Loucy (cell line): ENCODE data around the gene COA1.

ENCODE experiments used
- H2AFZ ChIP-seq: fragments of 200-600 bp; sonication (generic); 2 replicates; pipeline ENCODE4 v1.6.0; 2016; ENCODE audit warnings: antibody characterized with exemption, mild to moderate bottlenecking, low read length, moderate library complexity
- H3F3A ChIP-seq: fragments of 200-600 bp; 2 replicates; pipeline ENCODE4 v1.6.0; 2016; ENCODE audit warnings: antibody characterized with exemption, low read depth, mild to moderate bottlenecking
- H3K27me3 ChIP-seq: fragments of 200-600 bp; sonication (generic); 2 replicates; pipeline ENCODE4 v1.6.1; 2014; ENCODE audit warnings: low read length, mild to moderate bottlenecking; ENCODE audit not compliant: insufficient read depth, poor library complexity, severe bottlenecking
- H3K36me3 ChIP-seq: fragments of 200-600 bp; sonication (generic); 2 replicates; pipeline ENCODE4 v1.6.1; 2016; ENCODE audit warnings: low read length; ENCODE audit not compliant: insufficient read depth
- H3K4me1 ChIP-seq: fragments of 200-600 bp; sonication (generic); 2 replicates; pipeline ENCODE4 v1.5.1; 2014; ENCODE audit warnings: low read length, mild to moderate bottlenecking; ENCODE audit not compliant: insufficient read depth, poor library complexity, severe bottlenecking
- H3K4me2 ChIP-seq: fragments of 200-600 bp; sonication (generic); 2 replicates; pipeline ENCODE4 v1.6.0; 2014; ENCODE audit warnings: antibody characterized with exemption, low read length, low read depth, mild to moderate bottlenecking; ENCODE audit not compliant: poor library complexity, severe bottlenecking
- H3K4me3 ChIP-seq: fragments of 200-600 bp; sonication (generic); 2 replicates; pipeline ENCODE4 v1.5.1; 2014; ENCODE audit warnings: low read length, mild to moderate bottlenecking, mixed read lengths; ENCODE audit not compliant: poor library complexity, severe bottlenecking
- H3K79me2 ChIP-seq: fragments of 200-600 bp; sonication (generic); 2 replicates; pipeline ENCODE4 v1.6.1; 2014; ENCODE audit warnings: low read length; ENCODE audit not compliant: insufficient read depth
- H3K9ac ChIP-seq: fragments of 200-600 bp; sonication (generic); 2 replicates; pipeline ENCODE4 v1.6.0; 2014; ENCODE audit warnings: mild to moderate bottlenecking, low read depth, low read length, moderate library complexity; ENCODE audit not compliant: poor library complexity, severe bottlenecking
- H3K9me2 ChIP-seq: fragments of 200-600 bp; sonication (generic); replicated peaks from 2 replicates; pipeline ENCODE4 v1.6.1; 2016; ENCODE audit warnings: low read depth, low read length, mixed read lengths
- H3K9me3 ChIP-seq: fragments of 200-600 bp; sonication (generic); 2 replicates; pipeline ENCODE4 v1.6.1; 2014; ENCODE audit warnings: mild to moderate bottlenecking, antibody characterized with exemption, low read length, low read depth; ENCODE audit not compliant: insufficient read depth
- H4K20me1 ChIP-seq: fragments of 200-600 bp; sonication (generic); 2 replicates; pipeline ENCODE4 v1.6.0; 2014; ENCODE audit warnings: antibody characterized with exemption, low read length, mild to moderate bottlenecking; ENCODE audit not compliant: insufficient read depth, poor library complexity, severe bottlenecking
- CTCF ChIP-seq: fragments of 200-600 bp; sonication (generic); conservative IDR thresholded peaks from 2 replicates; pipeline ENCODE4 v1.5.1; 2014; ENCODE audit warnings: mild to moderate bottlenecking, antibody characterized with exemption, low read length
- EZH2phosphoT487 ChIP-seq: fragments of 200-600 bp; IDR thresholded peaks from 2 replicates; pipeline ENCODE4 v1.6.1; 2018; ENCODE audit warnings: antibody characterized with exemption, mild to moderate bottlenecking, moderate library complexity, borderline replicate concordance

COA1 gene

GRCh38 chr7:43612128-43612527 lies 117.2 kb downstream of the COA1 start:
- Histone ChIP-seq H3K4me2 (no peak overlapping the region), H3K79me2 (peaks cover 75% of the 10 kb centered on the region; the same call in 1 of the 2 replicates)

GRCh38 chr7:43609097-43609496 lies 120.2 kb downstream of the COA1 start:
- Histone ChIP-seq H3F3A (no peaks in the 10 kb centered on the region), H3K4me3 (no peak overlapping the region), H2AFZ (no peak overlapping the region), H3K9me3 (no peaks in the 10 kb centered on the region), H3K9me2 (no peaks in the 10 kb centered on the region), H4K20me1 (peaks cover 44% of the 10 kb centered on the region), H3K36me3 (peaks cover 61% of the 10 kb centered on the region), H3K9ac (no peak overlapping the region), H3K27me3 (no peaks in the 10 kb centered on the region), H3K4me2 (no peak overlapping the region), H3K79me2 (peaks cover 76% of the 10 kb centered on the region), H3K4me1 (no peaks in the 10 kb centered on the region)
- TF ChIP-seq EZH2phosphoT487 (no peak), CTCF (no peak)

More at GRCh38 chr7:43612128-43612527, 117.2 kb downstream of the COA1 start:
- no peak overlapping the region for H3K9ac ChIP-seq
- peaks cover 78% of the 10 kb centered on the region for H3K36me3 ChIP-seq
- H3F3A ChIP-seq = no peaks in the 10 kb centered on the region
- H3K4me1 ChIP-seq = no peaks in the 10 kb centered on the region
- H2AFZ ChIP-seq = no peak overlapping the region
- H3K27me3 ChIP-seq = no peaks in the 10 kb centered on the region
- peaks cover 35% of the 10 kb centered on the region for H4K20me1 ChIP-seq
- H3K4me3 ChIP-seq = no peak overlapping the region
- TF ChIP-seq CTCF = no peak
- TF ChIP-seq EZH2phosphoT487 = no peak
- H3K9me2 ChIP-seq = no peaks in the 10 kb centered on the region
- no peaks in the 10 kb centered on the region for H3K9me3 ChIP-seq

GRCh38 chr7:43604251-43604650 lies 125.1 kb downstream of the COA1 start:
- peaks cover 84% of the 10 kb centered on the region for H3K79me2 ChIP-seq

More at GRCh38 chr7:43604251-43604650, 125.1 kb downstream of the COA1 start:
- no peaks in the 10 kb centered on the region for H3K9me3 ChIP-seq
- H3F3A ChIP-seq = no peaks in the 10 kb centered on the region
- H4K20me1 ChIP-seq = peaks cover 33% of the 10 kb centered on the region
- no peak overlapping the region for H3K9ac ChIP-seq
- H3K36me3 ChIP-seq = peaks cover 67% of the 10 kb centered on the region
- TF ChIP-seq EZH2phosphoT487 = no peak
- no peak for TF ChIP-seq CTCF
- no peak overlapping the region for H2AFZ ChIP-seq
- no peaks in the 10 kb centered on the region for H3K4me1 ChIP-seq
- no peak overlapping the region for H3K4me3 ChIP-seq
- H3K27me3 ChIP-seq = no peaks in the 10 kb centered on the region
- H3K9me2 ChIP-seq = no peaks in the 10 kb centered on the region
- H3K4me2 ChIP-seq = no peak overlapping the region
